Measurements from ENCODE around the gene ABCC3. TPM values are rescaled to one million over a fixed set of nuclear protein-coding genes. Genes with fewer than 3 reads are reported as not detected.

The ABCC3 gene
- total RNA-seq, 1 experiment from 2014 or later, result 0.56 TPM

DNA sequence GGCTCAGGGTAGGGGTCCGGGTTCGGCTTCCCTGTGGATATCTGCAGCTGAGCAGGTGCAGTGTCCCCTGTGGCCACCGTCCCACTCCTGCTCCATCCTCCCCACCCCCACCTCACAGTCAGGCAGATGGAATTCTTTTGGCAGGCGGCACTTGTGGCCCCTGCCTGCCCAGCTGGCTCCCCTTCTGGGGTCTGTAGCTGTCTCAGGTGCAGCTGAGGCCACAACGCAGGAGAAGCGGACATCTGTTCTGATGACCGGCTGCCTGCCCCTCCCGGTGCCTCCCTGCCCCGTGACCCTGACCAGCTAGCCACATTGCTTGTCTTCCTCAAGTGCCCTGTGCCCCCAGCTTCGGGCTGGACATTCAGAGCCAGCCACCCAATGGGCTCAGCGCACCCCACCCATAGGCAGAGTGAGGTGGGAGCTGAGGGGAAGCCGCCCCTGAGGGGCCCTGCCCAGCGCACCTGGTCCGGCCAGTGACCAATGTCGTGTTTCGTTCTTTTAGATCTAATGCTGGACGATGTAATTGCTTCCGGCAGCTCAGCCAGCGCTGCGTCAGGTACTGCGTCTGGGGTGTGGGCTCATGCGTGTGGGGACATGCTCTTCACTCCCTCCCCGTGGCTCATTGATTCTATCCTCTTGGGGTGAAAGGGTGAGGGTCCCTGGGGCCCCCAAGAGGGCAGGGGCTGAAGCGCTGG, 25.2 kb upstream of the ABCC3 start:
- TF ChIP-seq EZH2 (IDR thresholded peaks at IDR 0.05; ENCODE audit: borderline replicate concordance, low read depth, low read length, poor library complexity, severe bottlenecking), result no peak
- TF ChIP-seq, protein P1, sequence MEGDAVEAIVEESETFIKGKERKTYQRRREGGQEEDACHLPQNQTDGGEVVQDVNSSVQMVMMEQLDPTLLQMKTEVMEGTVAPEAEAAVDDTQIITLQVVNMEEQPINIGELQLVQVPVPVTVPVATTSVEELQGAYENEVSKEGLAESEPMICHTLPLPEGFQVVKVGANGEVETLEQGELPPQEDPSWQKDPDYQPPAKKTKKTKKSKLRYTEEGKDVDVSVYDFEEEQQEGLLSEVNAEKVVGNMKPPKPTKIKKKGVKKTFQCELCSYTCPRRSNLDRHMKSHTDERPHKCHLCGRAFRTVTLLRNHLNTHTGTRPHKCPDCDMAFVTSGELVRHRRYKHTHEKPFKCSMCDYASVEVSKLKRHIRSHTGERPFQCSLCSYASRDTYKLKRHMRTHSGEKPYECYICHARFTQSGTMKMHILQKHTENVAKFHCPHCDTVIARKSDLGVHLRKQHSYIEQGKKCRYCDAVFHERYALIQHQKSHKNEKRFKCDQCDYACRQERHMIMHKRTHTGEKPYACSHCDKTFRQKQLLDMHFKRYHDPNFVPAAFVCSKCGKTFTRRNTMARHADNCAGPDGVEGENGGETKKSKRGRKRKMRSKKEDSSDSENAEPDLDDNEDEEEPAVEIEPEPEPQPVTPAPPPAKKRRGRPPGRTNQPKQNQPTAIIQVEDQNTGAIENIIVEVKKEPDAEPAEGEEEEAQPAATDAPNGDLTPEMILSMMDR (conservative IDR thresholded peaks at IDR 0.05; ENCODE audit: low read depth, low read length), result no peak
- ChIA-PET CTCF (interaction anchor here (0.6 kb wide), 1 partner anchor 53 kb away, joined by 7 read pairs; no protein-coding TSS in a partner anchor), POLR2A (ENCODE audit: low non-redundant PET) (no interaction called here)
- Histone ChIP-seq H3K9me3 (ENCODE audit: low read depth, low read length, poor library complexity, severe bottlenecking) (no peaks in the 10 kb centered on the region), H3K27ac (ENCODE audit: low read depth, low read length, poor library complexity, severe bottlenecking) (no peak overlapping the region), H3K4me1 (ENCODE audit: insufficient read depth, low read length, poor library complexity, severe bottlenecking) (peaks cover 20% of the 10 kb centered on the region), H3K27me3 (replicated peaks; ENCODE audit: insufficient read depth, low read depth, low read length, poor library complexity) (no peaks in the 10 kb centered on the region), H3K36me3 (ENCODE audit: insufficient read depth, low read length, poor library complexity, severe bottlenecking) (no peaks in the 10 kb centered on the region), H3K4me3 (ENCODE audit: low read depth, low read length, poor library complexity, severe bottlenecking) (no peak overlapping the region)
- intact Hi-C loops (cut with micrococcal nuclease; ENCODE audit: unreplicated experiment), result no loop called here
- no TSS peak for BruUV-seq (replicated peaks)
- DNase-seq (ENCODE audit: low spot score), result no peak

DNA sequence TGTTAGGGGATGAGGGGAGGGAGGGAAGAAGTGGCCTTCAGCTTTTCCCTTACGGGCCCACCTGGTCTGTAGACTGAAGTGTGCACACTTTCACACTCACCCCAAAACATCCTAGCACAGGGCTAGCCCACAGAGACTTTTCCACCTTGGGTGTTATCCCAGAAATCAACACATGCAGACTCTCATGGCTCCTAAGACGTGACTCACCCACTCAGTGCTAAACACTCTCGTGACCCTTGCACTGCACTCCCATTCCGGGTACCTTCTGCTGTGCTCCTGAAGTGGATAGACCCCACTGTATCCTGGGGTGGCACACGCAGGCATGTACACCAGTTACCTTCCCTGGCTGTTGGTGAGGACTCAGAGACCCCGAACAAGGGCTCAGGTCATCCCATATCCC, 23.0 kb upstream of the ABCC3 start:
- Histone ChIP-seq H3K27ac (ENCODE audit: low read depth, low read length, poor library complexity, severe bottlenecking) (no peak overlapping the region), H3K36me3 (ENCODE audit: insufficient read depth, low read length, poor library complexity, severe bottlenecking) (no peaks in the 10 kb centered on the region), H3K9me3 (ENCODE audit: low read depth, low read length, poor library complexity, severe bottlenecking) (no peaks in the 10 kb centered on the region), H3K27me3 (replicated peaks; ENCODE audit: insufficient read depth, low read depth, low read length, poor library complexity) (no peaks in the 10 kb centered on the region), H3K4me3 (ENCODE audit: low read depth, low read length, poor library complexity, severe bottlenecking) (no peak overlapping the region), H3K4me1 (ENCODE audit: insufficient read depth, low read length, poor library complexity, severe bottlenecking) (peaks cover 12% of the 10 kb centered on the region)
- POLR2A ChIA-PET (ENCODE audit: low non-redundant PET), result no interaction called here
- no peak for TF ChIP-seq EZH2 (IDR thresholded peaks at IDR 0.05; ENCODE audit: borderline replicate concordance, low read depth, low read length, poor library complexity, severe bottlenecking)
- DNase-seq (ENCODE audit: low spot score), result no peak
- no TSS peak for BruUV-seq (replicated peaks)
- CTCF ChIA-PET, result no interaction called here
- intact Hi-C loops (cut with micrococcal nuclease; ENCODE audit: unreplicated experiment), result no loop called here

DNA sequence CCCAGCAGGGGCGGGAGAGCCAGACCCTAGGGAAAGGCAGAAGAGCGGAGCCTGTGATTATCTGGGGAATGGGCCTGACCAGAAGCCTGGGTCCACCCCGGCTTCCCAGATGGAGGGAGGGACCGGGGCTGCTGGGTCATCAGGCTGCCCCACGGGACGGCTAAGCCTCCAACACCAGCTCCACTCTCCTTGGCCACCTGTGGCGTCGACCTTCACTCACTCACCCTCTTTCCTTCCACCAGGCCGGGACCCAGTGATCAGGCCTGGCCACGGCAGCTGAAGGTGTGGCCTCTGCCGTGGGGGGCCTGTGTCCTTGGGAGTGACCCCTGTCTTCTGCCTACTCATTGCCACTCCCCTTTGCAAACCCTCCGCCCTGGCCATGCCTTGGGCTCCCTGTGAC, 22.4 kb upstream of the ABCC3 start:
- intact Hi-C loops (cut with micrococcal nuclease; ENCODE audit: unreplicated experiment), result no loop called here
- TF ChIP-seq, protein P1 (conservative IDR thresholded peaks at IDR 0.05; ENCODE audit: low read depth, low read length), result no peak
- TF ChIP-seq EZH2 (IDR thresholded peaks at IDR 0.05; ENCODE audit: borderline replicate concordance, low read depth, low read length, poor library complexity, severe bottlenecking), result no peak
- ChIA-PET POLR2A (ENCODE audit: low non-redundant PET) (no interaction called here), CTCF (no interaction called here)
- Histone ChIP-seq H3K4me3 (ENCODE audit: low read depth, low read length, poor library complexity, severe bottlenecking) (no peak overlapping the region), H3K36me3 (ENCODE audit: insufficient read depth, low read length, poor library complexity, severe bottlenecking) (no peaks in the 10 kb centered on the region), H3K27ac (ENCODE audit: low read depth, low read length, poor library complexity, severe bottlenecking) (no peak overlapping the region), H3K4me1 (ENCODE audit: insufficient read depth, low read length, poor library complexity, severe bottlenecking) (peaks cover 12% of the 10 kb centered on the region), H3K9me3 (ENCODE audit: low read depth, low read length, poor library complexity, severe bottlenecking) (no peaks in the 10 kb centered on the region), H3K27me3 (replicated peaks; ENCODE audit: insufficient read depth, low read depth, low read length, poor library complexity) (no peaks in the 10 kb centered on the region)
- no peak for DNase-seq (ENCODE audit: low spot score)
- no TSS peak for BruUV-seq (replicated peaks)

Data from A673 (cell line).